Transverse colon (tissue), 4 donors: ENCODE results near the gene SPINK5.

Source experiments
- CTCF ChIP-seq, 5 experiments: fragments of 200-600 bp in 3 of 5; fragments of 450-650 bp in 2 of 5; sonication (generic) in 3 of 5; IDR thresholded peaks; 1 replicate in 2 of 5; 2 replicates in 3 of 5; pipeline ENCODE4 v1.5.1; 2016 to 2017; ENCODE audit warnings: antibody characterized with exemption in 5 of 5, inconsistent platforms in 3 of 5, mild to moderate bottlenecking in 2 of 5, moderate library complexity in 1 of 5
- EP300 ChIP-seq: sonication (generic); formaldehyde crosslinking; IDR thresholded peaks from one replicate; pipeline ENCODE4 v1.6.1; 2017; ENCODE audit warnings: antibody characterized with exemption, low read depth
- POLR2A ChIP-seq: fragments of 450-650 bp; IDR thresholded peaks from one replicate; pipeline ENCODE4 v1.6.1; 2016; ENCODE audit warnings: antibody characterized with exemption, mild to moderate bottlenecking, moderate library complexity
- POLR2AphosphoS5 ChIP-seq, 3 donors: sonication (generic); formaldehyde crosslinking; IDR thresholded peaks; one replicate each; pipeline ENCODE4 v1.6.1; 2016; ENCODE audit warnings: antibody characterized with exemption in 3 of 3

GRCh38 chr5:148162038-148162437 lies 98.3 kb downstream of the SPINK5 start:
- no peak for TF ChIP-seq CTCF (IDR thresholded peaks at IDR 0.05)
- no peak for TF ChIP-seq POLR2AphosphoS5 (IDR thresholded peaks at IDR 0.05)
- TF ChIP-seq POLR2A = no peak
- TF ChIP-seq EP300 = no peak
